GM18520 (cell line): ENCODE data around the gene PHF11.
"Not testable (repeated sequence)": the region's sequence is repeated elsewhere in the genome, so short reads cannot be mapped to it uniquely, and the experiment has no call there.

Source experiments
- ATAC-seq: cut with Tn5 transposase; IDR thresholded peaks from one replicate; pipeline ENCODE4 v1.9.1; 2021; ENCODE audit not compliant: unreplicated experiment

Gene PHF11

GRCh38 chr13:49495783-49496762, at the start of gene PHF11:
PHF11 (plus strand) TSS chr13:49495953; CDS start chr13:49496002, 49 bp downstream.
- ATAC-seq, result peak; percentile 67

- ATAC-seq, result no peak
Observed at GRCh38 chr13:49446473-49446872, 49.3 kb upstream of the PHF11 start.

GRCh38 chr13:49448753-49449152, 47.0 kb upstream of the PHF11 start:
- no peak for ATAC-seq

- no peak for ATAC-seq
Observed at GRCh38 chr13:49450105-49450819, 45.5 kb upstream of the PHF11 start.

GRCh38 chr13:49452725-49453457, 42.9 kb upstream of the PHF11 start:
- no peak for ATAC-seq

GRCh38 chr13:49453465-49453864, 42.3 kb upstream of the PHF11 start:
- ATAC-seq, result no peak

GRCh38 chr13:49454388-49455006, 41.3 kb upstream of the PHF11 start:
- ATAC-seq, result peak; percentile 88

- peak; percentile 14 for ATAC-seq
Observed at GRCh38 chr13:49455007-49455398, 40.8 kb upstream of the PHF11 start.

- ATAC-seq, result no peak
Observed at GRCh38 chr13:49456156-49456555, 39.6 kb upstream of the PHF11 start.

- no peak for ATAC-seq
Observed at GRCh38 chr13:49457221-49457620, 38.5 kb upstream of the PHF11 start.

- ATAC-seq, result no peak
Observed at GRCh38 chr13:49459580-49459979, 36.2 kb upstream of the PHF11 start.

GRCh38 chr13:49464085-49464484, 31.7 kb upstream of the PHF11 start:
- no peak for ATAC-seq

- ATAC-seq, result no peak
Observed at GRCh38 chr13:49464621-49465325, 31.0 kb upstream of the PHF11 start.

- no peak for ATAC-seq
Observed at GRCh38 chr13:49466292-49466838, 29.4 kb upstream of the PHF11 start.

- no peak for ATAC-seq
Observed at GRCh38 chr13:49472186-49472585, 23.6 kb upstream of the PHF11 start.

- ATAC-seq, result no peak
Observed at GRCh38 chr13:49476529-49476928, 19.2 kb upstream of the PHF11 start.

GRCh38 chr13:49481788-49482187, 14.0 kb upstream of the PHF11 start:
- no peak for ATAC-seq

- no peak for ATAC-seq
Observed at GRCh38 chr13:49488563-49488962, 7.2 kb upstream of the PHF11 start.

GRCh38 chr13:49494645-49495044, 1.1 kb upstream of the PHF11 start:
- ATAC-seq, result no peak

- not testable (repeated sequence) for ATAC-seq
Observed at GRCh38 chr13:49496837-49497236, 1.1 kb downstream of the PHF11 start.
